D721Med (cell line): ENCODE results near the gene PHF13.

Experiments
- DNase-seq: peaks from one replicate; pipeline ENCODE4 v3.0.0; 2011; ENCODE audit warnings: low spot score; ENCODE audit not compliant: insufficient read length
- FAIRE-seq: peaks from 2 replicates; lab custom pipeline; 2011; peaks lifted over from hg19 to GRCh38; lab: Jason Lieb, UNC
- TF ChIP-seq, protein P1 (sequence below): IDR thresholded peaks from 2 replicates; pipeline ENCODE4 v1.5.1; 2012; ENCODE audit warnings: mild to moderate bottlenecking, control low read depth; ENCODE audit not compliant: insufficient read depth; ENCODE audit errors: missing control alignments

The PHF13 gene

GRCh38 chr1:6581561-6582305, 31.8 kb upstream of the PHF13 start:
- TF ChIP-seq, protein P1, sequence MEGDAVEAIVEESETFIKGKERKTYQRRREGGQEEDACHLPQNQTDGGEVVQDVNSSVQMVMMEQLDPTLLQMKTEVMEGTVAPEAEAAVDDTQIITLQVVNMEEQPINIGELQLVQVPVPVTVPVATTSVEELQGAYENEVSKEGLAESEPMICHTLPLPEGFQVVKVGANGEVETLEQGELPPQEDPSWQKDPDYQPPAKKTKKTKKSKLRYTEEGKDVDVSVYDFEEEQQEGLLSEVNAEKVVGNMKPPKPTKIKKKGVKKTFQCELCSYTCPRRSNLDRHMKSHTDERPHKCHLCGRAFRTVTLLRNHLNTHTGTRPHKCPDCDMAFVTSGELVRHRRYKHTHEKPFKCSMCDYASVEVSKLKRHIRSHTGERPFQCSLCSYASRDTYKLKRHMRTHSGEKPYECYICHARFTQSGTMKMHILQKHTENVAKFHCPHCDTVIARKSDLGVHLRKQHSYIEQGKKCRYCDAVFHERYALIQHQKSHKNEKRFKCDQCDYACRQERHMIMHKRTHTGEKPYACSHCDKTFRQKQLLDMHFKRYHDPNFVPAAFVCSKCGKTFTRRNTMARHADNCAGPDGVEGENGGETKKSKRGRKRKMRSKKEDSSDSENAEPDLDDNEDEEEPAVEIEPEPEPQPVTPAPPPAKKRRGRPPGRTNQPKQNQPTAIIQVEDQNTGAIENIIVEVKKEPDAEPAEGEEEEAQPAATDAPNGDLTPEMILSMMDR, result no peak
- DNase-seq (no peak), FAIRE-seq (no peak)

DNA sequence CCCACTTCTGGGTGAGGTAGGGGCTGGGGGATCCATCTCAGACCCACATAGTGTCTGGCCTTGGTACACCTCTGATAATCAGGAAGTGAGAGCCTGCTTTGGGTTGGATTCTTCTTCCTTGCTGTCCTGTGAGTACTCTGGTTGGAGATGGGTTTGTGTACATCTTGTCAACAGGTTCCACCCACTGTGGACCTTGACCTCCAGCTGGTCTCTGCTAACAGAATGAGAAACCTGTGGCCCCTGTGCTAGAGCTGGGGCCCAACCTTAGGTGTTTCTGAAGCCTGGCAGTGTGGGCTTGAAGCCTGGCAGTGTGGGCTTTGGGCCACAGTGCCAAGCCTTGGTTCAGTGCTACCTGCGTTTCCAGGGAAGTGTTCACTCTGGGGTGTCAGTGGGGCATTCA, 31.2 kb upstream of the PHF13 start:
- FAIRE-seq (no peak), DNase-seq (no peak)
- TF ChIP-seq, protein P1, result no peak

- FAIRE-seq, result no peak
- DNase-seq, result no peak
Measured at GRCh38 chr1:6584126-6585080, 29.1 kb upstream of the PHF13 start.

DNA sequence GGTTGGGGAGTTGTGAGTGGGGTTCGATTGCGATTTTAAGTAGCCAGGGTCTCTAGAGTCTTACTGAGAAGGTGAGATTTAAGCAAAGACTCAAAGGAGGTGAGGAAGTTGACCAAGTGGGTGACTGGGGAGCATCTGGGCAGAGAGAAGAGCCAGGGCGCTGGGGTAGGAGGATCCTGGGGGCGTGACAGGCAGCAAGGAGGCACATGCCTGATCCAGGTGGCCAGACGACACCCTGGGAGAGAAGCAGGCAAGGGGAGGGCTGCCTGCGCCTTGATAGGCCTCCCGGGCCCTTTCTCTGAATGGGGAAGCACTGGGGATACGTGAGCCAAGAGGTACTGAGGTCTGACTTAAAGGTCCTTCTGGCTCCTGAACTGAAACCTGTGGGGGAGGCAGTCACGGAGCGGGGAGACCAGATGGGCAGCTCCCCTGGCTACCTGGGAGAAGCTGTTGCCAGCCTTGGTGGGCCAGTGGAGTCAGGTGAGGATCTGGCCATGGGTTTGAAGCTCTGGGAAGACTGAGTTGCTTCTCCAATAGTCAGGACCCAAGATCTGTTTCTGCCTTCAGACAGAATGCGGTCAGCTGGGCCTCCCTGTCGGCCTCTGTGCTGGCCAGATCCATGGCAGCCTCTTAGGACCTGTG, 28.3 kb upstream of the PHF13 start:
- TF ChIP-seq, protein P1, result no peak
- FAIRE-seq (no peak), DNase-seq (no peak)

More at GRCh38 chr1:6584126-6585080, 29.1 kb upstream of the PHF13 start:
- TF ChIP-seq, protein P1, result no peak

GRCh38 chr1:6585841-6586240, 27.7 kb upstream of the PHF13 start:
- TF ChIP-seq, protein P1, result no peak
- DNase-seq (no peak), FAIRE-seq (no peak)

DNA sequence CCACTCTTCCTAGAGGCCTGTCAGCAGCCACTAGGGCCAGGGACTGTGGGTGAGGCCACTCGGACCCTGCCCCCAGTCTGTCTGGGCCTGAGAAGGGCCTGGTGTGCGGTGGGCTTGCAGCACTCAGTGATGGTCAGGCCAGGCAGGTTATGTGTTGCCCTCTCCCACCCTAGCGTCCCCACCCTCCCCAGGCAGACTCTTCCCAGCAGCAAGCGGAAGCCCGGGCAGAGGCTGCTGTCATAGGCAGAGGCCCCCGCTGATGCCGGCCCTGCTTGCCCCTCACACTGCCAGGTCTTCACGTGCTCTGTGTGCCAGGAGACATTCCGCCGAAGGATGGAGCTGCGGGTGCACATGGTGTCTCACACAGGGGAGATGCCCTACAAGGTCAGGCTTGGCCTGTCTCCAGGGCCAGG, 27.1 kb upstream of the PHF13 start:
- FAIRE-seq, result no peak
- TF ChIP-seq, protein P1, result no peak
- DNase-seq, result no peak
